NCI-H1105 (cell line): Measurements from ENCODE around the gene SCUBE1.
A peak's percentile ranks its signal among the peaks of the same experiment; 100 is the strongest.

Experiments
- DNase-seq: peaks from one replicate; lab custom pipeline; 2025; lab: John Stamatoyannopoulos, UW

SCUBE1 gene

GRCh38 chr22:43343262-43343669 is at the start of gene SCUBE1:
TSS of gene SCUBE1 (minus strand) at chr22:43343372. CDS start at chr22:43343261, 111 bp downstream.
- DNase-seq, result peak; percentile 72

GRCh38 chr22:43392385-43392989 is 49.3 kb upstream of the SCUBE1 start:
- no peak for DNase-seq

- DNase-seq, result no peak
Measured at GRCh38 chr22:43391306-43391705, 48.1 kb upstream of the SCUBE1 start.

- no peak for DNase-seq
Measured at GRCh38 chr22:43390872-43391271, 47.7 kb upstream of the SCUBE1 start.

GRCh38 chr22:43390166-43390565 is 47.0 kb upstream of the SCUBE1 start:
- no peak for DNase-seq

GRCh38 chr22:43389227-43389836 is 46.2 kb upstream of the SCUBE1 start:
- DNase-seq, result no peak

- DNase-seq, result peak; percentile 42
Measured at GRCh38 chr22:43388420-43388851, 45.3 kb upstream of the SCUBE1 start.

GRCh38 chr22:43387815-43388214 is 44.6 kb upstream of the SCUBE1 start:
- no peak for DNase-seq

- peak; percentile 47 for DNase-seq
Measured at GRCh38 chr22:43385770-43386641, 42.8 kb upstream of the SCUBE1 start.

GRCh38 chr22:43384863-43385262 is 41.7 kb upstream of the SCUBE1 start:
- no peak for DNase-seq

GRCh38 chr22:43381693-43382092 is 38.5 kb upstream of the SCUBE1 start:
- no peak for DNase-seq

GRCh38 chr22:43377896-43378704 is 34.9 kb upstream of the SCUBE1 start:
- peak; percentile 4 for DNase-seq

GRCh38 chr22:43377548-43377895 is 34.4 kb upstream of the SCUBE1 start:
- no peak for DNase-seq

- no peak for DNase-seq
Measured at GRCh38 chr22:43376765-43377547, 33.8 kb upstream of the SCUBE1 start.

GRCh38 chr22:43375951-43376455 is 32.8 kb upstream of the SCUBE1 start:
- DNase-seq, result no peak

- no peak for DNase-seq
Measured at GRCh38 chr22:43370036-43370435, 26.9 kb upstream of the SCUBE1 start.

- DNase-seq, result no peak
Measured at GRCh38 chr22:43365715-43366440, 22.7 kb upstream of the SCUBE1 start.

GRCh38 chr22:43364169-43364435 is 20.9 kb upstream of the SCUBE1 start:
- DNase-seq, result no peak

GRCh38 chr22:43363315-43364168 is 20.4 kb upstream of the SCUBE1 start:
- DNase-seq, result no peak

GRCh38 chr22:43360576-43360975 is 17.4 kb upstream of the SCUBE1 start:
- DNase-seq, result no peak
